NT2/D1 (cell line): ENCODE data around the gene ATP9A.

ENCODE experiments used
- SUZ12 ChIP-seq: IDR thresholded peaks from 2 replicates; pipeline ENCODE4 v1.6.1; 2011; ENCODE audit not compliant: insufficient read length, insufficient read depth; ENCODE audit errors: extremely low read depth
- YY1 ChIP-seq: IDR thresholded peaks from 2 replicates; pipeline ENCODE4 v1.6.1; 2011; ENCODE audit not compliant: insufficient read length, insufficient read depth
- ZNF274 ChIP-seq: IDR thresholded peaks from 2 replicates; pipeline ENCODE4 v1.6.1; 2011; ENCODE audit warnings: mild to moderate bottlenecking, low read depth, low read length

DNA sequence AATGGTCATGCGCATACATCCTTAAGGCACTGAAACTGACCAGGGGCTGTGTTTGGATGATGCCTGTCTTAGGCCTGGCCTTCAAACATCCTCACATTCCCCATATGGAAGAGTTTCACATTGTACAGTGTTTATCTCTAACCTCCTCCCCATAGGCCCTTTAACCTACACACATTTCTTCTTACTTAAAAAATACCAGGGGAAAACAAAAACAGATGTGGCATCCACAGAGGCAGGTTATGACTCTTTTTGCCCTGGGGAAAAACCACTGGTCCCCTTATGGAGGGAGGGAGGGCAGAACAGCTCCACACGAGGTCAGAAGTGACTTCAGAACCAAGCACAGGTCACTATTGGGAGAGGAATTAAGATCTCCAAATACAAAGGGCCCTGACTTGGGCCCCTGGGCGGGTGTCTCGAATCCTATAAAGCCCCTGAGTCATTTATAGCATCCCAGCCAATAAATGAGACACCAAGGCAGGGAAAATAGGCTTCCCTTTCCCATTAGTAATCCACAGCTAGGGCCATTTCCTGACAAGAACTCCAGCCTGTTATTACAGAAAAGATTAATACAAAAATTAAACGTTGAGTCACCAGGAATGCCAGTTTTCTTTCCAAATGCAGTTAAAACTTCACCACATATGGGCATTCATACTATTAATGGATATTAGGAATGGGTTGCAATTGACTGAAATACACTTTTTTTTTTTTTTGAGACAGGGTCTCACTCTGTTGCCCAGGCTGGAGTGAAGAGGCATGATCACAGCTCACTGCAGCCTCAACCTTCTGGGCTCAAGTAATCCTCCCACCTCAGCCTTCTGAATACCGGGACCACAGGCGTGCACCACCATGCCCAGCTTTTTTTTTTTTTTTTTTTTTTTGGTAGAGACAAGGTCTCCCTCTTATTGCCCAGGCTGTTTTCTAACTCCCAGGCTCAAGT lies 107.2 kb downstream of the ATP9A start:
- no peak for TF ChIP-seq YY1
- no peak for TF ChIP-seq ZNF274
- no peak for TF ChIP-seq SUZ12
